Measurements from ENCODE around the gene GPHN. TPM values are rescaled to one million over a fixed set of nuclear protein-coding genes. Genes with fewer than 3 reads are reported as not detected.

Gene GPHN
- total and polyA plus RNA-seq, 2 of the 4 experiments (the other 2 are of a cell fraction): 8.0 to 8.1 TPM

GRCh38 chr14:66540038-66540437 lies 32.1 kb downstream of the GPHN start:
- intact Hi-C loops (cut with micrococcal nuclease): no loop called here
- no peak overlapping the region for H3K14ac ChIP-seq (replicated peaks; ENCODE audit: low read depth, low read length)
- no peak overlapping the region for H3K27ac ChIP-seq (ENCODE audit: insufficient read depth, low read length)
- H2BK15ac ChIP-seq (ENCODE audit: low read depth, low read length): no peak overlapping the region
- ATAC-seq (ENCODE audit: low read depth) (no peak), DNase-seq (no peak)
- H4K8ac ChIP-seq (ENCODE audit: low read depth in 2 of 2, low read length in 2 of 2): no peak overlapping the region
- WGBS, 2 experiments (ENCODE audit: extremely low coverage in 2 of 2, insufficient read length in 1 of 2): no CpG with 5 or more reads among the region's 1 CpG
- no TSS peak for BruUV-seq (replicated peaks)
- H2BK5ac ChIP-seq (ENCODE audit: low read depth, low read length, poor library complexity, severe bottlenecking): no peak overlapping the region
- TF ChIP-seq USF2 (IDR thresholded peaks at IDR 0.05; ENCODE audit: low read depth, low read length): no peak
- no peak for TF ChIP-seq RAD21 (IDR thresholded peaks at IDR 0.05; ENCODE audit: low read length)
- in situ Hi-C loops (cut with MboI; ENCODE audit: low sequenced_read_pairs): no loop called here
- H4K5ac ChIP-seq (ENCODE audit: low read depth, low read length): no peak overlapping the region
- H3K9me3 ChIP-seq (ENCODE audit: control insufficient read depth, insufficient read depth, low read length): no peaks in the 10 kb centered on the region
- H2BK120ac ChIP-seq (ENCODE audit: low read depth, low read length): no peak overlapping the region
- no peak overlapping the region for H2AK5ac ChIP-seq (ENCODE audit: low read depth, low read length)
- H3K4me1 ChIP-seq (ENCODE audit: control insufficient read depth, insufficient read depth, low read length): no peaks in the 10 kb centered on the region
- no peak overlapping the region for H3K9ac ChIP-seq (ENCODE audit: low read depth, low read length)
- dilution Hi-C loops (cut with HindIII; ENCODE audit: low sequenced_read_pairs, unreplicated experiment): no loop called here
- H4K20me1 ChIP-seq (ENCODE audit: insufficient read depth, low read length): no peaks in the 10 kb centered on the region
- H2AK9ac ChIP-seq (replicated peaks; ENCODE audit: low read depth, low read length, poor library complexity): no peak overlapping the region
- H2BK20ac ChIP-seq (ENCODE audit: low read depth, low read length): no peak overlapping the region
- H3K9me1 ChIP-seq (ENCODE audit: insufficient read depth, low read length): no peaks in the 10 kb centered on the region
- ChIA-PET POLR2A (ENCODE audit: unreplicated experiment) (no interaction called here), CTCF (interaction anchor here (0.9 kb wide), 1 partner anchor 17 kb away, joined by 3 read pairs; no protein-coding TSS in a partner anchor)
- H2AFZ ChIP-seq (replicated peaks; ENCODE audit: low read length, poor library complexity): no peak overlapping the region
- H3K79me1 ChIP-seq (ENCODE audit: low read depth in 1 of 2, low read length in 2 of 2): no peaks in the 10 kb centered on the region; a peak in 1 of 4 replicates
- H3K4ac ChIP-seq (ENCODE audit: low read depth, low read length): no peak overlapping the region
- no peak overlapping the region for H3K56ac ChIP-seq (ENCODE audit: extremely low read depth, insufficient read depth, low read length)
- no peaks in the 10 kb centered on the region for H3K36me3 ChIP-seq (ENCODE audit: control insufficient read depth, insufficient read depth, low read length)
- no peak overlapping the region for H3K4me3 ChIP-seq (ENCODE audit: insufficient read depth, low read depth, low read length)
- no peak overlapping the region for H4K91ac ChIP-seq (ENCODE audit: insufficient read depth, low read depth, low read length)
- H3K4me2 ChIP-seq (ENCODE audit: low read depth, low read length): no peak overlapping the region
- H3K23ac ChIP-seq (ENCODE audit: low read depth, low read length): no peak overlapping the region
- no peaks in the 10 kb centered on the region for H3K27me3 ChIP-seq (ENCODE audit: control insufficient read depth, insufficient read depth, low read length)
- H3K18ac ChIP-seq (ENCODE audit: low read depth, low read length): no peak overlapping the region
